K562 (cell line): ENCODE results near the gene TAS1R3. TPM values are rescaled to one million over a fixed set of nuclear protein-coding genes. Genes with fewer than 3 reads are reported as not detected.

Source experiments
- BACH1 ChIP-seq: fragments of 200-800 bp; sonication (Bioruptor generic); IDR thresholded peaks from 2 replicates; pipeline ENCODE4 v1.6.1; 2016; ENCODE audit warnings: missing genetic modification characterization, missing compliant biosample characterization
- CCNT2 ChIP-seq: IDR thresholded peaks from 2 replicates; pipeline ENCODE4 v1.6.1; 2011; ENCODE audit warnings: borderline replicate concordance, low read depth, mild to moderate bottlenecking, moderate library complexity, mixed read lengths, low read length; ENCODE audit not compliant: insufficient read length; ENCODE audit errors: extremely low read depth
- ELF2 ChIP-seq: fragments of 250-450 bp; sonication (Bioruptor Pico); IDR thresholded peaks from 2 replicates; pipeline ENCODE4 v1.5.0; 2021; ENCODE audit warnings: mild to moderate bottlenecking
- FOXA3 ChIP-seq, 2 experiments: fragments of 450-650 bp in 1 of 2; sonication (generic) in 1 of 2; formaldehyde crosslinking; IDR thresholded peaks in 1 of 2; conservative IDR thresholded peaks in 1 of 2; 2 replicates each; pipeline versions ENCODE4 v1.4.0 to v1.8.0; 2020 to 2022; ENCODE audit warnings: mild to moderate bottlenecking in 2 of 2, missing genetic modification reagents in 1 of 2
- HDAC1 ChIP-seq, 2 experiments: fragments of 450-650 bp; IDR thresholded peaks; 2 replicates each; pipeline ENCODE4 v1.6.1; 2016 to 2017; ENCODE audit warnings: inconsistent platforms in 1 of 2, mild to moderate bottlenecking in 1 of 2, moderate library complexity in 1 of 2
- HMGN3 ChIP-seq: IDR thresholded peaks from 2 replicates; pipeline ENCODE4 v1.6.1; 2011; ENCODE audit warnings: borderline replicate concordance, low read depth, mild to moderate bottlenecking, mixed read lengths, low read length; ENCODE audit not compliant: insufficient read length; ENCODE audit errors: extremely low read depth
- HNRNPK ChIP-seq: fragments of 200-400 bp; formaldehyde crosslinking; IDR thresholded peaks from one replicate; pipeline ENCODE4 v1.6.1; 2018; ENCODE audit warnings: mild to moderate bottlenecking, low read depth, low read length; ENCODE audit not compliant: poor library complexity, severe bottlenecking
- MECOM ChIP-seq: fragments of 250-450 bp; sonication (Bioruptor Pico); IDR thresholded peaks from 2 replicates; pipeline ENCODE4 v1.8.0; 2022; ENCODE audit warnings: inconsistent platforms
- POLR2G ChIP-seq: fragments of 200-400 bp; formaldehyde crosslinking; IDR thresholded peaks from 2 replicates; pipeline ENCODE4 v1.6.1; 2017; ENCODE audit warnings: low read depth, mild to moderate bottlenecking, antibody characterized with exemption, low read length, moderate library complexity
- SP1 ChIP-seq: sonication (generic); formaldehyde crosslinking; IDR thresholded peaks from 2 replicates; pipeline ENCODE4 v1.8.1; 2022; ENCODE audit warnings: mild to moderate bottlenecking, missing genetic modification reagents
- SP2 ChIP-seq: IDR thresholded peaks from 2 replicates; pipeline ENCODE4 v1.6.1; 2011; ENCODE audit warnings: mild to moderate bottlenecking, low read depth, low read length, moderate library complexity; ENCODE audit not compliant: poor library complexity, severe bottlenecking; ENCODE audit errors: extremely low read depth
- TBP ChIP-seq: optimal IDR thresholded peaks from 2 replicates; pipeline ENCODE3; 2011; ENCODE audit warnings: low read depth, low read length, improper control_type of control experiment
- ZBTB17 ChIP-seq: fragments of 450-650 bp; formaldehyde crosslinking; IDR thresholded peaks from 2 replicates; pipeline ENCODE4 v1.4.0; 2020; ENCODE audit warnings: mild to moderate bottlenecking
- ZBTB7A ChIP-seq: IDR thresholded peaks from 2 replicates; pipeline ENCODE4 v1.6.1; 2011; ENCODE audit warnings: low read depth, mild to moderate bottlenecking, low read length, moderate library complexity, borderline replicate concordance; ENCODE audit not compliant: control insufficient read depth
- polyA plus RNA-seq, 8 experiments: library from polyadenylated mRNA; depleted of rRNA in 4 of 8; stranded (reverse) in 5 of 8; unstranded in 3 of 8; fragments of >200 nt; fragmentation: Nextera tagmentation in 2 of 8; fragmentation: Illumina TruSeq in 1 of 8; extraction: Ambion mirVana in 2 of 8; extraction: Trizol in 1 of 8; gene quantifications; 2 replicates each; pipeline versions ENCODE4 v1.2.1 to v1.2.3, GENCODE V29; 2011 to 2014; ENCODE audit warnings: inconsistent platforms in 1 of 8, missing spikeins in 1 of 8
- total RNA-seq, 7 experiments: library from RNA; depleted of rRNA in 6 of 7; stranded (reverse); fragments of >200 nt in 6 of 7; fragmentation: Illumina TruSeq in 2 of 7; extraction: Trizol in 2 of 7; gene quantifications; 2 replicates each; pipeline versions ENCODE4 v1.2.1 to v1.2.3, GENCODE V29; 2011 to 2021; ENCODE audit warnings: low replicate concordance in 1 of 7
- TF ChIP-seq, protein P1 (sequence below): fragments of 250-450 bp; sonication (Bioruptor Pico); IDR thresholded peaks from 2 replicates; pipeline ENCODE4 v1.9.0; 2021; ENCODE audit warnings: mild to moderate bottlenecking, inconsistent platforms
- TF ChIP-seq, protein P2 (sequence below): fragments of 200-800 bp; sonication (Bioruptor generic); IDR thresholded peaks from 2 replicates; pipeline ENCODE4 v1.6.1; 2017; ENCODE audit warnings: missing genetic modification characterization, missing compliant biosample characterization

TAS1R3 gene
- total and polyA plus RNA-seq, 9 of the 15 experiments (the other 6 are each of a cell fraction or from before 2014, with no cell fraction given) = 0.07 to 0.13 TPM; not detected in 7

DNA sequence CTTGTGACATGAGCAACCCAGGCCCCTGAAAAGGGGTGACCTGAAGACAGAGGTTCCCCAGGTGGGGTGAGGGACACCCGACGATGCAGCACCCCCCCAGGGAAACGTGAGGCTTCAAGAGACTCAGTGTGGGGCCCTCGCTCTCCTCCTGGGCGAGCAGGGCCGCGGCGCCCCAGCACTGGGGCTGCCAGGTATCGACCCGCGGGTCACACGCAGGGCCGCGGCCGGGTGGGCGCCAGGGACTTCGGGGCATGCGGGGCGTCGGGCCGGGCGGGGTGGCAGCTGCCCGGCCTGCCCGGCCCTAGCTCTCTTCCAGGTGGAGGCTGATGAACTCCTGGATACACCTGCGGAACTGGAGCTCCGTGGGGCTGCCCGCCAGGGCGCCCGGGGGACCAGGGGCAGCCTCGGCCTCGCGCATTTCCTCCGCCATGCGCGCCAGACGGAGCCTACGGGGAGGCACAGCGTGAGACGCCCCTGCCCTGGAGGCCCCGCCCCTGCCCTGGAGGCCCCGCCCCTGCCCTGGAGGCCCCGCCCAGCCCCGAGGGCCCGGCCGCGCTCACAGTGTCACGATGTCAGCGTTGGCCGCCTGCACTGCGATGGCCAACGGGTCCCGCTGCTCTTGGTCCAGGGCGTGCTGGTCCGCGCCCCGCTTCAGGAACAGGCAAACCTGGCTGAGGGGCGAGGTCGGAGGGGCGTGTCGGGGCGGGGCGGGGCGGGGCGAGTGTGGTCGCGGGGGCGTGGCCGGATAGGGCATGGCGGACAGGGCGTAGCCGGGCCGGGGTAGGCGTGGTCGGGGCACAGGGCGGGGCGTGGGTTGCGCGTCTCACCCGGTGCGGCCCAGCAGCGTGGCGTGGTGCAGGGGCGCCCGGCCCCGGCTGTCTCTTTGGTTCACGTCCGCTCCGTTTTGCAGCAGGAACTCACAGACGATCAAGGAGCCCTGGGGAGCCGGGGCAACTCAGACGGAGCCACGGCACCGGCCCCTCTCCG is 37.5 kb upstream of the TAS1R3 start (continued):
- TF ChIP-seq POLR2G (peak; percentile 71), BACH1 (tag) (no peak), HDAC1 (IDR thresholded peaks at IDR 0.05) (peak in 1 of 2 experiments; percentile 49; a peak in 1 of 4 replicates), ZBTB17 (CRISPR knock-in tag) (peak; percentile 23; the same call in 1 of the 2 replicates), HNRNPK (peak; percentile 60), TBP (peak; percentile 25), ZBTB7A (peak; percentile 41; the same call in 1 of the 2 replicates), CCNT2 (peak; percentile 71), FOXA3 (CRISPR knock-in tag; conservative IDR thresholded peaks at IDR 0.05 in 1 of 2, IDR thresholded peaks at IDR 0.05 in 1 of 2) (0 out of 4 replicates have a peak, but pooled peaks of 1 of the 2 experiments have one; percentile 27), MECOM (CRISPR knock-in tag) (no peak), SP1 (CRISPR knock-in tag) (peak; percentile 95), SP2 (peak; percentile 7), HMGN3 (peak; percentile 11), ELF2 (no peak)
- TF ChIP-seq, protein P1, sequence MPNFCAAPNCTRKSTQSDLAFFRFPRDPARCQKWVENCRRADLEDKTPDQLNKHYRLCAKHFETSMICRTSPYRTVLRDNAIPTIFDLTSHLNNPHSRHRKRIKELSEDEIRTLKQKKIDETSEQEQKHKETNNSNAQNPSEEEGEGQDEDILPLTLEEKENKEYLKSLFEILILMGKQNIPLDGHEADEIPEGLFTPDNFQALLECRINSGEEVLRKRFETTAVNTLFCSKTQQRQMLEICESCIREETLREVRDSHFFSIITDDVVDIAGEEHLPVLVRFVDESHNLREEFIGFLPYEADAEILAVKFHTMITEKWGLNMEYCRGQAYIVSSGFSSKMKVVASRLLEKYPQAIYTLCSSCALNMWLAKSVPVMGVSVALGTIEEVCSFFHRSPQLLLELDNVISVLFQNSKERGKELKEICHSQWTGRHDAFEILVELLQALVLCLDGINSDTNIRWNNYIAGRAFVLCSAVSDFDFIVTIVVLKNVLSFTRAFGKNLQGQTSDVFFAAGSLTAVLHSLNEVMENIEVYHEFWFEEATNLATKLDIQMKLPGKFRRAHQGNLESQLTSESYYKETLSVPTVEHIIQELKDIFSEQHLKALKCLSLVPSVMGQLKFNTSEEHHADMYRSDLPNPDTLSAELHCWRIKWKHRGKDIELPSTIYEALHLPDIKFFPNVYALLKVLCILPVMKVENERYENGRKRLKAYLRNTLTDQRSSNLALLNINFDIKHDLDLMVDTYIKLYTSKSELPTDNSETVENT = peak; percentile 49; the same call in 1 of the 2 replicates
- TF ChIP-seq, protein P2, sequence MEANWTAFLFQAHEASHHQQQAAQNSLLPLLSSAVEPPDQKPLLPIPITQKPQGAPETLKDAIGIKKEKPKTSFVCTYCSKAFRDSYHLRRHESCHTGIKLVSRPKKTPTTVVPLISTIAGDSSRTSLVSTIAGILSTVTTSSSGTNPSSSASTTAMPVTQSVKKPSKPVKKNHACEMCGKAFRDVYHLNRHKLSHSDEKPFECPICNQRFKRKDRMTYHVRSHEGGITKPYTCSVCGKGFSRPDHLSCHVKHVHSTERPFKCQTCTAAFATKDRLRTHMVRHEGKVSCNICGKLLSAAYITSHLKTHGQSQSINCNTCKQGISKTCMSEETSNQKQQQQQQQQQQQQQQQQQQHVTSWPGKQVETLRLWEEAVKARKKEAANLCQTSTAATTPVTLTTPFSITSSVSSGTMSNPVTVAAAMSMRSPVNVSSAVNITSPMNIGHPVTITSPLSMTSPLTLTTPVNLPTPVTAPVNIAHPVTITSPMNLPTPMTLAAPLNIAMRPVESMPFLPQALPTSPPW (CRISPR knock-in tag) = peak; percentile 48; the same call in 1 of the 2 replicates
- TF ChIP-seq, all 486 proteins: peak for 32
